Kidney (tissue), 14 donors: ENCODE results near the gene LIPN. TPM values are rescaled to one million over a fixed set of nuclear protein-coding genes. Genes with fewer than 3 reads are reported as not detected.
"Not testable (repeated sequence)": the region's sequence is repeated elsewhere in the genome, so short reads cannot be mapped to it uniquely, and the experiment has no call there.

Experiments
- DNase-seq, 5 donors: peaks; one replicate each; pipeline ENCODE4 v3.0.0-alpha.2; 2013 to 2020
- FAIRE-seq: peaks from 2 replicates; lab custom pipeline; 2012; peaks lifted over from hg19 to GRCh38; lab: Jason Lieb, UNC
- H3K27ac ChIP-seq, 2 donors: one replicate each; pipeline ENCODE4 v1.7.0; 2013; ENCODE audit warnings: low read depth in 2 of 2, low read length in 2 of 2, inconsistent platforms in 1 of 2
- H3K27me3 ChIP-seq: one replicate; pipeline ENCODE4 v1.7.1; 2013; ENCODE audit warnings: low read length, inconsistent platforms; ENCODE audit not compliant: control insufficient read depth, insufficient read depth
- H3K36me3 ChIP-seq, 3 donors: one replicate each; pipeline versions ENCODE4 v1.7.0 to v1.7.1; 2013; ENCODE audit warnings: low read length in 3 of 3, control low read depth in 1 of 3, inconsistent platforms in 1 of 3; ENCODE audit not compliant: insufficient read depth in 3 of 3, control insufficient read depth in 2 of 3
- H3K4me1 ChIP-seq, 3 donors: one replicate each; pipeline versions ENCODE4 v1.7.0 to v1.7.1; 2013; ENCODE audit warnings: low read length in 3 of 3, inconsistent platforms in 1 of 3, low read depth in 1 of 3; ENCODE audit not compliant: control insufficient read depth in 2 of 3, insufficient read depth in 2 of 3
- H3K4me3 ChIP-seq, 3 donors: one replicate each; pipeline versions ENCODE4 v1.7.0 to v1.8.1; 2013; ENCODE audit warnings: low read length in 3 of 3, control low read depth in 1 of 3, inconsistent platforms in 1 of 3
- H3K9ac ChIP-seq, 3 donors: one replicate each; pipeline versions ENCODE4 v1.7.0 to v1.7.1; 2013; ENCODE audit warnings: low read length in 3 of 3, control low read depth in 1 of 3, inconsistent platforms in 1 of 3
- H3K9me3 ChIP-seq, 3 donors: one replicate each; pipeline versions ENCODE4 v1.7.0 to v1.7.1; 2013; ENCODE audit warnings: low read length in 3 of 3, control low read depth in 1 of 3, inconsistent platforms in 1 of 3; ENCODE audit not compliant: control insufficient read depth in 2 of 3, insufficient read depth in 1 of 3
- CTCF ChIP-seq: IDR thresholded peaks from 3 replicates; pipeline ENCODE4 v1.5.1; 2012; ENCODE audit warnings: mild to moderate bottlenecking, moderate library complexity, borderline replicate concordance; ENCODE audit not compliant: insufficient read depth; ENCODE audit errors: extremely low read depth
- intact Hi-C: fragments of 100-400 bp; cut with DNase I; formaldehyde crosslinking; loops from one replicate; pipeline ENCODE4 v1.11.1; 2022
- polyA plus RNA-seq: library from polyadenylated mRNA; stranded (reverse); fragments of 350-450 nt; fragmentation: Illumina TruSeq; extraction: RNeasy Lipid Tissue Mini Kit (QIAGEN cat#74804); gene quantifications from one replicate; pipeline ENCODE4 v1.2.3, GENCODE V29; 2014; ENCODE audit warnings: low read depth, low replicate concordance; ENCODE audit not compliant: insufficient read depth
- total RNA-seq: library from RNA; stranded (reverse); fragmentation: NEBNext Ultra II Directional; extraction: Animal tissue kit (Norgen Biotek cat#: 25700); gene quantifications from one replicate; pipeline ENCODE4 v1.2.1, GENCODE V29; 2021
- donor health status: control.
- donor health status: control.
- donor health status: control.
- donor health status: control.
- donor health status: control.
- donor health status: DM: yes; HTN: yes; CAD: no.
- donor health status: Normal renal cell carcinoma (clear cell type).

Gene LIPN
- total and polyA plus RNA-seq, 2 donors from 2014 or later, result 0.41 TPM; not detected in 1

DNA sequence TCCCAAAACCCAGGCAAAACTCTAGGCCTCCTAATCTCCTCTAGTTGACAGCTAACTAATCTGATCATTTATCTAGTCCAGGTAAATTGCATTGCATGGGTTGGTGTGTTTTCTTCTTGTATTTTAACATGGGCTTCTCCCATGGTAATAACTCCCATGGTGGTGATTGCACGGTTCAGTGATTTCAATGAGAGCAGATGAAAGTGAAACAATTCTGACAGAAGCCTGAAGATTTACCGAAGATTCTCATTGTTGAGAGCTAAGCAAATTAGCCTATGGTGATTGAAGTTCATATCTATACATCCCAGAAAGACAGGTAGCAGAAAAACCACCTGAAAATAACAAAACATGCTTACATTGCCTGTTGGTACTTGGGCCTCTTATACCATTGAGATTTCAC lies 26.6 kb upstream of the LIPN start:
- Histone ChIP-seq H3K27me3 (no peaks in the 10 kb centered on the region), H3K36me3 (no peaks in the 10 kb centered on the region), H3K4me3 (no peak overlapping the region), H3K27ac (no peak overlapping the region), H3K4me1 (no peaks in the 10 kb centered on the region), H3K9me3 (no peaks in the 10 kb centered on the region), H3K9ac (no peak overlapping the region)
- TF ChIP-seq CTCF, result no peak
- DNase-seq (no peak), FAIRE-seq (no peak)
- intact Hi-C loops, result no loop called here

- H3K9ac ChIP-seq, result no peak overlapping the region
- H3K4me3 ChIP-seq, result no peak overlapping the region
- FAIRE-seq, result no peak
- no peak for TF ChIP-seq CTCF
- no peaks in the 10 kb centered on the region for H3K27me3 ChIP-seq
- no peak for DNase-seq
- no peak overlapping the region for H3K27ac ChIP-seq
- H3K36me3 ChIP-seq, result no peaks in the 10 kb centered on the region
- no peaks in the 10 kb centered on the region for H3K4me1 ChIP-seq
- no peaks in the 10 kb centered on the region for H3K9me3 ChIP-seq
- intact Hi-C loops, result no loop called here
These were observed 24.2 kb upstream of the LIPN start for GRCh38 chr10:88735661-88736060.

DNA sequence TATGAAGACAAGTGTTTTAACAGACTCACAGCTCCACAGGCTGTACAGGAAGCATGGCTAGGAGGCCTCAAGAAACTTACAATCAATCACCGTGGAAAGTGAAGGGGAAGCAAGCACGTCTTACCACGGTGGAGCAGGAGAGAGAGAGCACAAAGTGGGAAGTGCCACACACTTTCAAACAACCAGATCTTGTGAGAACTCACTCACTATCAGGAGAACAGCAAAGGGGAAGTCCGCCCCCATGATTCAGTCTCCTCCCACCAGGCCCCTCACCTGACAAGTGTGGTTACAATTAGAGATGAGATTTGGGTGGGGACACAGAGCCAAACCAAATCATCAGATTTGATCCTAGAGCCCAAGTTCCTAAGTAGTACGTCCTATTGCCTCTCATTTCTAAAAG lies 17.9 kb upstream of the LIPN start:
- DNase-seq, H3K9ac ChIP-seq, FAIRE-seq, H3K4me1 ChIP-seq, H3K27me3 ChIP-seq, H3K36me3 ChIP-seq, H3K4me3 ChIP-seq, H3K9me3 ChIP-seq, H3K27ac ChIP-seq, intact Hi-C loops: not testable (repeated sequence)

- H3K9me3 ChIP-seq, result peaks cover 0 to 5% (median 0%) of the 10 kb centered on the region in 3 donors
- intact Hi-C loops, result no loop called here
- DNase-seq (no peak), FAIRE-seq (no peak)
- no peak overlapping the region for H3K9ac ChIP-seq
- H3K27ac ChIP-seq, result no peak overlapping the region
- H3K4me3 ChIP-seq, result no peak overlapping the region
- H3K27me3 ChIP-seq, result no peaks in the 10 kb centered on the region
- H3K36me3 ChIP-seq, result no peaks in the 10 kb centered on the region
- TF ChIP-seq CTCF, result no peak
- no peaks in the 10 kb centered on the region for H3K4me1 ChIP-seq
These were observed 17.4 kb upstream of the LIPN start for GRCh38 chr10:88742448-88742847.
